Renal pelvis (tissue), 4 donors: ENCODE data around the gene CEP250. TPM values are rescaled to one million over a fixed set of nuclear protein-coding genes. Genes with fewer than 3 reads are reported as not detected.
"Not testable (repeated sequence)": the region's sequence is repeated elsewhere in the genome, so short reads cannot be mapped to it uniquely, and the experiment has no call there.

Source experiments
- DNase-seq: peaks from one replicate; pipeline ENCODE4 v3.0.0-alpha.2; 2013
- polyA plus RNA-seq, 3 donors: library from polyadenylated mRNA; unstranded; fragments of 120-200 nt; gene quantifications; one replicate each; pipeline ENCODE4 v1.2.1, GENCODE V29; 2013; ENCODE audit not compliant: insufficient read length in 3 of 3

CEP250 gene
- polyA plus RNA-seq, 3 donors: 56.7 to 65.5 (median 64.3) TPM

GRCh38 chr20:35517767-35518166 lies 62.4 kb downstream of the CEP250 start:
- DNase-seq: not testable (repeated sequence)

GRCh38 chr20:35518955-35519354 lies 63.6 kb downstream of the CEP250 start:
- DNase-seq: no peak

GRCh38 chr20:35523298-35523888 lies 68.0 kb downstream of the CEP250 start:
- no peak for DNase-seq

GRCh38 chr20:35525639-35526038 lies 70.2 kb downstream of the CEP250 start:
- DNase-seq: no peak

- no peak for DNase-seq
Observed at GRCh38 chr20:35527122-35527769, 71.8 kb downstream of the CEP250 start.

GRCh38 chr20:35529552-35529951 lies 74.2 kb downstream of the CEP250 start, which contains the start of gene C20orf173:
Gene C20orf173 (minus strand): TSS chr20:35529652. CDS start chr20:35529373, 279 bp downstream.
- DNase-seq: no peak

GRCh38 chr20:35539756-35540212 lies 84.4 kb downstream of the CEP250 start:
- peak; percentile 37 for DNase-seq

- no peak for DNase-seq
Observed at GRCh38 chr20:35541118-35541782, 85.9 kb downstream of the CEP250 start.

GRCh38 chr20:35541783-35542662 lies 86.6 kb downstream of the CEP250 start, which contains the start of gene ERGIC3:
Gene ERGIC3 (plus strand): TSS chr20:35542078. CDS start chr20:35542098, 20 bp downstream.
- peak; percentile 96 for DNase-seq

- no peak for DNase-seq
Observed at GRCh38 chr20:35542990-35543389, 87.6 kb downstream of the CEP250 start.

GRCh38 chr20:35544436-35544835 lies 89.0 kb downstream of the CEP250 start:
- no peak for DNase-seq

- not testable (repeated sequence) for DNase-seq
Observed at GRCh38 chr20:35544941-35545340, 89.5 kb downstream of the CEP250 start.

- DNase-seq: no peak
Observed at GRCh38 chr20:35546127-35546526, 90.7 kb downstream of the CEP250 start.

GRCh38 chr20:35547329-35547728 lies 91.9 kb downstream of the CEP250 start:
- DNase-seq: no peak

GRCh38 chr20:35551503-35551902 lies 96.1 kb downstream of the CEP250 start:
- no peak for DNase-seq

GRCh38 chr20:35552914-35553313 lies 97.5 kb downstream of the CEP250 start:
- no peak for DNase-seq

- DNase-seq: not testable (repeated sequence)
Observed at GRCh38 chr20:35555461-35555860, 100.1 kb downstream of the CEP250 start.

- no peak for DNase-seq
Observed at GRCh38 chr20:35555951-35556645, 100.7 kb downstream of the CEP250 start.

- no peak for DNase-seq
Observed at GRCh38 chr20:35556871-35557270, 101.5 kb downstream of the CEP250 start.

- no peak for DNase-seq
Observed at GRCh38 chr20:35558451-35558850, 103.1 kb downstream of the CEP250 start.

GRCh38 chr20:35559042-35559693 lies 103.8 kb downstream of the CEP250 start:
- no peak for DNase-seq
